ENCODE measurements around the gene GABBR2. TPM values are rescaled to one million over a fixed set of nuclear protein-coding genes. Genes with fewer than 3 reads are reported as not detected.

The GABBR2 gene
- total RNA-seq, 1 donor from 2014 or later = not detected

DNA sequence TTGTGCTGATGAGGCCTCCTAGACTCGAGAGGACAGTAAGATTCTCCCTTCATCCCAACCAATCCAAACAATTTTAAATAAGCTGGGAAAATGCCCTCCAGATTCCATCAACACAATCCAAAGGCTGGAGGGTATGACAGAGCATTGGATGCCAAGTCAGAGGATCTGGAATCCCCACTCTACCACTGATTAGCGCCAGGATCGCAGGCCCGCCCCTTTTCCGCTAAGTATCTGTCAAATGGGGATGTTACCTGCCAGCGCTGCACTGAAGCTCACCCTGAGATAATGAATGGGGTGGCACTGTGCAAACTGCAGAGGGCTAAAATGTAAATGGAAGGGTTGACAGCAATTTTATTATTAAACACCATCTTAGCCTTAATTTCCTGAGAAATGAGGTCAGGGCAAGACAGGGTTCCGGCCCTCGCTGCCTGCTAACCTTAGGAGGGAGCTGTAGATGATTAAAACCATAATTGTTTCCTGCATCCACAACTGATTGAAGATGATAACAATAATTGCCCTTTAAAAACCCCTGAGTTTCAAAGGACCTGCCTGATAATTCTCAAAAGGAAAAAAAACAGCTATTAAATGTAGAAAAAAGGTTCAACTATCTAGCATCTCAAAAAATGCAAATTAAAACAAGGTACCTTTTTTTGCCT lies 31.6 kb upstream of the GABBR2 start:
- H3K36me3 Mint-ChIP-seq (ENCODE audit: unreplicated experiment) = peaks cover 36% of the 10 kb centered on the region

DNA sequence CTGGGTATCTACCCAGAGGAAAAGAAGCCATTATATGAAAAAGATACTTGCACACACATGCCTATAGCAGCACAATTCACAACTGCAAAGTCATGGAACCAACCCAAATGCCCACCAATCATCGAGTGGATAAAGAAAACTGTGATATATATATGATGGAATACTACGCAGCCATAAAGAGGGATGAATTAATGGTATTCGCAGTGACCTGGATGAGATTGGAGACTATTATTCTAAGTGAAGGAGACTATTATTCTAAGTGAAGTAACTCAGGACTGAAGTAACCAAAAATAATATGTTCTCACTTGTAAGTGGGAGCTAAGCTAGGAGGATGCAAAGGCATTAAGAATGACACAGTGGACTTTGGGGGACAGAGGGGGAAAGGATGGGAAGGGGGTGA lies 30.0 kb upstream of the GABBR2 start:
- TF ChIP-seq, protein P1, sequence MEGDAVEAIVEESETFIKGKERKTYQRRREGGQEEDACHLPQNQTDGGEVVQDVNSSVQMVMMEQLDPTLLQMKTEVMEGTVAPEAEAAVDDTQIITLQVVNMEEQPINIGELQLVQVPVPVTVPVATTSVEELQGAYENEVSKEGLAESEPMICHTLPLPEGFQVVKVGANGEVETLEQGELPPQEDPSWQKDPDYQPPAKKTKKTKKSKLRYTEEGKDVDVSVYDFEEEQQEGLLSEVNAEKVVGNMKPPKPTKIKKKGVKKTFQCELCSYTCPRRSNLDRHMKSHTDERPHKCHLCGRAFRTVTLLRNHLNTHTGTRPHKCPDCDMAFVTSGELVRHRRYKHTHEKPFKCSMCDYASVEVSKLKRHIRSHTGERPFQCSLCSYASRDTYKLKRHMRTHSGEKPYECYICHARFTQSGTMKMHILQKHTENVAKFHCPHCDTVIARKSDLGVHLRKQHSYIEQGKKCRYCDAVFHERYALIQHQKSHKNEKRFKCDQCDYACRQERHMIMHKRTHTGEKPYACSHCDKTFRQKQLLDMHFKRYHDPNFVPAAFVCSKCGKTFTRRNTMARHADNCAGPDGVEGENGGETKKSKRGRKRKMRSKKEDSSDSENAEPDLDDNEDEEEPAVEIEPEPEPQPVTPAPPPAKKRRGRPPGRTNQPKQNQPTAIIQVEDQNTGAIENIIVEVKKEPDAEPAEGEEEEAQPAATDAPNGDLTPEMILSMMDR (IDR thresholded peaks at IDR 0.05) = no peak
- H3K36me3 Mint-ChIP-seq (ENCODE audit: unreplicated experiment) = peaks cover 30% of the 10 kb centered on the region
- no peak for DNase-seq (ENCODE audit: extremely low spot score, unreplicated experiment)
- no peak overlapping the region for H3K27ac Mint-ChIP-seq (ENCODE audit: unreplicated experiment)
- peaks cover 17% of the 10 kb centered on the region for H3K9me3 Mint-ChIP-seq (ENCODE audit: unreplicated experiment)
- no peaks in the 10 kb centered on the region for H3K27me3 Mint-ChIP-seq (ENCODE audit: unreplicated experiment)
- no peak overlapping the region for H3K4me3 Mint-ChIP-seq (ENCODE audit: unreplicated experiment)
- no peaks in the 10 kb centered on the region for H3K4me1 Mint-ChIP-seq (ENCODE audit: unreplicated experiment)

More for the DNA sequence above, 31.6 kb upstream of the GABBR2 start:
- DNase-seq (ENCODE audit: extremely low spot score, unreplicated experiment) = no peak
- H3K4me3 Mint-ChIP-seq (ENCODE audit: unreplicated experiment) = no peak overlapping the region
- no peaks in the 10 kb centered on the region for H3K4me1 Mint-ChIP-seq (ENCODE audit: unreplicated experiment)
- H3K27me3 Mint-ChIP-seq (ENCODE audit: unreplicated experiment) = no peaks in the 10 kb centered on the region
- H3K9me3 Mint-ChIP-seq (ENCODE audit: unreplicated experiment) = peaks cover 17% of the 10 kb centered on the region
- H3K27ac Mint-ChIP-seq (ENCODE audit: unreplicated experiment) = no peak overlapping the region
- TF ChIP-seq, protein P1 (IDR thresholded peaks at IDR 0.05) = no peak

DNA sequence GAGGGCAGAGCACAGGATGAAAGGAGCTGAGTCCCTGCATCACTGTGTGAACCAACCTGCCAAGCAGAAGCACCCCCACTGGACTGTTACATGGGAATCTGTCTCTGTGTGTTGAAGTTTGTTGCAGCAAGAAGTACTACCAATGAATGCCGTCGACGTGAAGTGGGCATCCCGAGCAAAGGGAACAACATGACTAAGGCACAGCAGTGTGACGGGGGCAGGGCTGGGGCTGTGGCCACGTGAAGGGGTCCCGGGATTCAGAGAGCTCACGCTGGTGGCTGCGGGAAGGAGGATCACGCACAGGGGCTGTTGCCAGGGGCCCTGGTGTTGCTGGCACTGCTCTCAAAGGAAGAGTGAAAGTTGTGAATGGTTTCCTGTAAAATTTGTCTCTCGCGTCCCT lies 27.5 kb upstream of the GABBR2 start:
- TF ChIP-seq, protein P1 (IDR thresholded peaks at IDR 0.05) = no peak
- DNase-seq (ENCODE audit: extremely low spot score, unreplicated experiment) = no peak
- Mint-ChIP-seq H3K36me3 (ENCODE audit: unreplicated experiment) (peaks cover 30% of the 10 kb centered on the region), H3K9me3 (ENCODE audit: unreplicated experiment) (peaks cover 17% of the 10 kb centered on the region), H3K4me1 (ENCODE audit: unreplicated experiment) (no peaks in the 10 kb centered on the region), H3K27ac (ENCODE audit: unreplicated experiment) (no peak overlapping the region), H3K4me3 (ENCODE audit: unreplicated experiment) (no peak overlapping the region), H3K27me3 (ENCODE audit: unreplicated experiment) (no peaks in the 10 kb centered on the region)

DNA sequence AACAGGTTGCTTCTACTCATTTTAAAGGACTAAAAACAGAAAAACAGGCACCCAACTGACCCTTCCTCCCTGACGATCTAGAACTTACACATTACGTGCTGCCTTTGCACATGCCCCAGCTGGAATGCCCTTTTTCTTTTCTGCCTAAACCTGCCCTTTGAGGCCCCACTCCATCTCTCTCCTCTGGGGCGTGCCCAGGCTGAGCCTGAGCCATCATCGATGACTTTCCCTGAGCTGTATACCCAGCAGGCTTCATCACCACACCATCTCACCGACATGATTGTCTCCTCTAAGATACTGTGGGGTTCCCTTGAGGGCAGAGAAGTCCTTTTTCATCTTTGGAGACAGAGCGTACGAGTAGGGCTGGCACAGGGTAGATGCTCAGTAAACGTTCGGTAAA lies 24.1 kb upstream of the GABBR2 start:
- Mint-ChIP-seq H3K27ac (ENCODE audit: unreplicated experiment) (no peak overlapping the region), H3K4me3 (ENCODE audit: unreplicated experiment) (no peak overlapping the region), H3K36me3 (ENCODE audit: unreplicated experiment) (peaks cover 17% of the 10 kb centered on the region), H3K27me3 (ENCODE audit: unreplicated experiment) (no peaks in the 10 kb centered on the region), H3K4me1 (ENCODE audit: unreplicated experiment) (no peaks in the 10 kb centered on the region), H3K9me3 (ENCODE audit: unreplicated experiment) (peaks cover 5% of the 10 kb centered on the region)
- no peak for DNase-seq (ENCODE audit: extremely low spot score, unreplicated experiment)
- TF ChIP-seq, protein P1 (IDR thresholded peaks at IDR 0.05) = no peak

DNA sequence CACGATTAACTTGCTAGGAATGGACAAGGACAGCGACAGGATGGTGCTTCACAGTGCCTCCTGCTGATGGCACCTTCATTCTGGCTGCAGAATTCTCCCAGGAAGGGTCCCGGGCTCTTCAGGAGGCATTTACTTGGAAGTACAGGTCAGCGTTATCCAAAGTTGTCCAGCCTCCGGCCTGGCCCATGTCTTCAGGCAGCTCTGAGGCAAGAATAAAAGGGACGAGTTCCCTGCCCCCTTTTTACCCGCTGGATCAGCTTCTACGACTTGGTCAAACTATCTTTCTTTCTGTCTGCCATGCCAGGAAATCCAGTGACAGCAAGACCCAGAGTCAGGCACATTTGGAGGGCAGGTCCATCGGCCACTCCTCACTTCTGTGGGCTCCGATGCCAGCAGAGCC lies 23.4 kb upstream of the GABBR2 start:
- Mint-ChIP-seq H3K4me3 (ENCODE audit: unreplicated experiment) (no peak overlapping the region), H3K9me3 (ENCODE audit: unreplicated experiment) (no peaks in the 10 kb centered on the region), H3K4me1 (ENCODE audit: unreplicated experiment) (no peaks in the 10 kb centered on the region), H3K36me3 (ENCODE audit: unreplicated experiment) (peaks cover 10% of the 10 kb centered on the region), H3K27me3 (ENCODE audit: unreplicated experiment) (peaks cover under 1% of the 10 kb centered on the region), H3K27ac (ENCODE audit: unreplicated experiment) (no peak overlapping the region)
- no peak for DNase-seq (ENCODE audit: extremely low spot score, unreplicated experiment)
- TF ChIP-seq, protein P1 (IDR thresholded peaks at IDR 0.05) = no peak
